UCSD-AML1 (cell line): ENCODE data around the gene ACBD5.
"Not testable (repeated sequence)": the region's sequence is repeated elsewhere in the genome, so short reads cannot be mapped to it uniquely, and the experiment has no call there.

Experiments used
- DNase-seq: peaks from one replicate; lab custom pipeline; 2025; ENCODE audit not compliant: unreplicated experiment; lab: John Stamatoyannopoulos, UW

ACBD5 gene, protein sequence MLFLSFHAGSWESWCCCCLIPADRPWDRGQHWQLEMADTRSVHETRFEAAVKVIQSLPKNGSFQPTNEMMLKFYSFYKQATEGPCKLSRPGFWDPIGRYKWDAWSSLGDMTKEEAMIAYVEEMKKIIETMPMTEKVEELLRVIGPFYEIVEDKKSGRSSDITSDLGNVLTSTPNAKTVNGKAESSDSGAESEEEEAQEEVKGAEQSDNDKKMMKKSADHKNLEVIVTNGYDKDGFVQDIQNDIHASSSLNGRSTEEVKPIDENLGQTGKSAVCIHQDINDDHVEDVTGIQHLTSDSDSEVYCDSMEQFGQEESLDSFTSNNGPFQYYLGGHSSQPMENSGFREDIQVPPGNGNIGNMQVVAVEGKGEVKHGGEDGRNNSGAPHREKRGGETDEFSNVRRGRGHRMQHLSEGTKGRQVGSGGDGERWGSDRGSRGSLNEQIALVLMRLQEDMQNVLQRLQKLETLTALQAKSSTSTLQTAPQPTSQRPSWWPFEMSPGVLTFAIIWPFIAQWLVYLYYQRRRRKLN

DNA sequence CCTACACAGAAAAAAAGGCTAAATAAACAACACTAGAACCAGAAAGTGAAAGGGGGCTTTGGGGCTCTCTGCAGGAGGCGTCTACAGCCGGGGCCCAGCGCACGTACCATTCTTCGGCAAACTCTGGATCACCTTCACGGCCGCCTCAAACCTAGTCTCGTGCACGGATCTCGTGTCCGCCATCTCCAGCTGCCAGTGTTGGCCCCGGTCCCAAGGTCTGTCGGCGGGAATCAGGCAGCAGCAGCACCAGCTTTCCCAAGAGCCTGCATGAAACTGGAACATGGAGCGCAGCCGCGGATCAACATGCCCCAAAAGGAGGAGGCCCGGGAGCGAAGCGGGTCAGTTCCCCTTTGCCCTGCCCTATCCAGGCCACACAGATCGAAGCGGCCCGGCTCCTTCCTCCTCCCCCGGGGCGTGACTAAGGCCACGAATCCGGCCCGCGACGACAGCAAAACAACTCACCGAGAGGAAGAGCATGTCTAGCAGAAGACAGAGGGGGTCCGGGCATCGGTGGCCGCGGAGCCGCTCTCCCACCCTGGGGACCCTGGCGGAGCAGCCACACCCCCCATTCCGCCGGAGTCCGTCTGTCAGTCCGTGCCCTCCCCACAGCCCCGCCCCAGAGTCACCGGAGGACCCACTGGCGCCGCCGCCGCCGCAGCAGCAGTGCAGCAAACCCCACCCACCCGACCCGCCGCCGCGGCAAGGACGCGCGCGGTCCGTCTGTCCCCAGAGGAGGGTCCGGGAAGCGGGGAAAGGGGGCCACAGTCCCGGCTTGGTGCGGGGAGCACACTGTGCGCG, at the start of gene ACBD5:
ACBD5 (minus strand) TSS at position 586 of the 798 bp plus-strand sequence; CDS start at position 477, 109 bp downstream.
- DNase-seq: peak; percentile 86

DNA sequence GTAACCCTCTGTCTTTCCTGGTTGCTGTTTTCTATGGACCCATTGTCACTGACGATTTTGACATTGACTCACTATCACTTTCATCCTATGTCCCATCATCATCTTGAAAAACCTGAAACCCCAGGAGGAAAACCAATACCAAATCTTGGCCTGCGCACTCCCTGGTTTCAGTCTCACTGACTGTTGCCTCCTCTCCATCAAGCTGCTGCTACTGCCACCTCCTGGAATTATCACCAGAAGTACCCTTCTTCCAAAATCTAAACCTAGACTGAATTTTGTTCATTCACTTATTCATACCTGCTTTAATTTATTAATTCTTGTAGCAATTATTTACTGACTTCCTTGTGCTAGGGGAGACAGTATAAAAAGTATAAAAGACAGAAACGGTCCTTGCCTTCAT, 44.5 kb upstream of the ACBD5 start:
- no peak for DNase-seq

DNA sequence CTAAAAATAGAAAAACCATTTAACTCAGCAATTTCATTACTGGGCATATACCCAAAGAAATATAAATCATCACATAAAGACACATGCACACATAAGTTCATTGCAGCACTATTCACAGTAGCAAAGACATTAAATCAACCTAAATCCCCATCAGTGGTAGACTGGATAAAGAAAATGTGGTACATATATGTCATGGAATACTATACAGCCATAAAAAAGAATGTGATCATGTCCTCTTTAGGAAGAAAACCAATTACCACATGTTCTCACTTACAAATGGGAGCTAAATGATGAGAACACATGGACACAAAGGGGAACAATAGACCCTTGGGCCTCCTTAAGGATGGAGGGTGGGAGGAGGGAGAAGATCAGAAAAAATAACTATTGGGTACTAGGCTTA, 36.0 kb upstream of the ACBD5 start:
- no peak for DNase-seq

DNA sequence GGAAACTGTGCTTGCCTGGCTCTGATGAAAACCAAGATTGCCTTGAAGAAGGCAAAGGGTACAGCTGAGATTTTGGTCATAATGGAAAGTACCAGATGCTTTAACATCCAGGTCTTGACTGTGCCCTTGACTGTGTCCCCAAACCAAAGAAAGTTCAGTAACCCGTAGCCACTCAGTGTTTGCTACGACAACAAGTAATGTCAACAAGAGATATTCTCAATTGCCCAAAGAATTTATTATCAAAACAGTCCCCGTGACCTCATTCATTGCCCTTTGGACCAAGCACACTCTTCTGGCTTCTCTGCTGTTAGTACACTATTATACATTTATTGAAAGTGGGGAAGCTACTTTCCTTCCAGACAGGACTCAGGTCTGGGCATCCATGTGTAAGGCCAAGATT, 25.4 kb upstream of the ACBD5 start:
- DNase-seq: not testable (repeated sequence)

- not testable (repeated sequence) for DNase-seq
These were observed 22.2 kb upstream of the ACBD5 start for GRCh38 chr10:27262788-27263187.

GRCh38 chr10:27258838-27259812, 18.5 kb upstream of the ACBD5 start:
- DNase-seq: no peak

- DNase-seq: no peak
These were observed 17.9 kb upstream of the ACBD5 start for GRCh38 chr10:27258492-27258837.

GRCh38 chr10:27256299-27257189, 15.9 kb upstream of the ACBD5 start:
- no peak for DNase-seq

GRCh38 chr10:27253576-27253975, 13.0 kb upstream of the ACBD5 start:
- DNase-seq: no peak

DNA sequence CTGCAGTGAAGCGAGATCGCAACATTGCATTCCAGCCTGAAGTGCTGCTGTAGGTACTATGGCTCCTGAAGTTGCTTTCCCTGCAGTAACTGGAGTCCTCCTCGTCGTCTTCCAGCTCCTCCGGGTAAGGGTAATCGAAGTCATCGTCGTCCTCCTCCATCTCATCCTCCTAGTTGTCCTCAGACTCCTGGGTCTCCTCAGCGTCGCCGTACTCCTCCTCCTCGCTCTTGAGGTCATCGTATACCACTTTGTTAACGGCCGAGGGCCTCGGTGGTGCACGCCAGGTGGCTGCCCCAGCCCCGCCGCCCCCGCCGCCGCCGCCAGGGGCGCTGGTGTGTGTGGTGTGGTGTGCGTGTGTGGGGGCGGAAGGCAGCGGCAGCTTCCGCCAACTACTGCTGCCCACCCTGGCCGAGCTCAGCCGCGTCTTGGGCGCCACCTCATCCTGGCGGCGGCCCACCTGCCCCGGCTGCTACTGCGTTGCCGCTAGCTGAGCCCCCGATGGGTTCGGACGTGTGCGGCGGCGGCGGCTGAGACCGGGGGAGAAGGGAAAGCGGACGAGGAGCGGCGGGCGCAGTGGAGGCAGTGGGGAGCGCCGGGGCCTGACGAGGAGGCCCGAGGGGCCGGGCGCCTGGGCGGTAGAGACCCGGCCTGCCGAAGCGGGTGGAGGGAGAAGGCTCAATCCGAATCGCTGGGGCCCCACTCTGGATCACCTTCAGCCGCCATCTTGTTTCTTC, 11.8 kb upstream of the ACBD5 start:
- no peak for DNase-seq

DNA sequence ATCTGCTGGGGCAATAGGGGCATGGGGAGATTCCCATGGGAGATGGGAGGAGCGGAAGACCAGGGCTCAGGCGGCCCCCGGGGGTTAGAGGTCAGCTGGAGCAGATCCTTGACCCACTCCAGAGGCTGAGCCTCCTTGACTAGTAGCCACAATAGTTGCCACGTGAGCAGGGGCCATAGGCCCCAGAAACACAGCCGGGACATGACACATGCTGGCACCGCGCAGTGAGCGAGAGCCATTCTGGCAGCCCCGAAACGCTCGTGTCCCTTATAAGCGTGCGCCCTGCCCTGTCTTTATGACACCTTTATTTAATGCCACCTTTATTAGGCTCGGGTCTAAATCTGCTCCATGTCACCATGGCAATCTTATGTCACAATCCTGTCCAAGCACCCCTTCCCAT, 11.0 kb upstream of the ACBD5 start:
- no peak for DNase-seq

DNA sequence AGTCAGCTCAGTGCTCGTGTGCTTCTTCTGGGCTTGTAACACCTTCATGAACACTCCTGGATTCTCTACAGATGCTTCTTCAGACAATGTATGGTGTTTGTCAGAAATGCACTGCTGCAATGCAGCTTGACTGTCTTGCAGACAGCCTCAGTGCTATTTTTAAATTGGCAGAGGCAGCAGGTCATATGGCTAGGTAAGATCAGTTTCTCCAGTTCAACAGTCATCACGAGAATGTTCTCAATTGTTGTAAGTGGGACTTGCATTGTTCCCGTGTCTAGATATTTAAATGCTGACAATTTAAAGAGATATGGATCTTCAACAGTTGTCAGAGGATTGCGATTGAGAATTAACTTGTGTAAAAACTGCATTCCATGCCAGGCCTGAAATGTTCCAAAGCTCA, 7.6 kb upstream of the ACBD5 start:
- DNase-seq: no peak

- no peak for DNase-seq
These were observed 6.8 kb upstream of the ACBD5 start for GRCh38 chr10:27247441-27247840.

GRCh38 chr10:27247006-27247405, 6.4 kb upstream of the ACBD5 start:
- no peak for DNase-seq

- DNase-seq: no peak
These were observed 5.2 kb upstream of the ACBD5 start for GRCh38 chr10:27245836-27246235.

GRCh38 chr10:27244976-27245375, 4.4 kb upstream of the ACBD5 start:
- no peak for DNase-seq

DNA sequence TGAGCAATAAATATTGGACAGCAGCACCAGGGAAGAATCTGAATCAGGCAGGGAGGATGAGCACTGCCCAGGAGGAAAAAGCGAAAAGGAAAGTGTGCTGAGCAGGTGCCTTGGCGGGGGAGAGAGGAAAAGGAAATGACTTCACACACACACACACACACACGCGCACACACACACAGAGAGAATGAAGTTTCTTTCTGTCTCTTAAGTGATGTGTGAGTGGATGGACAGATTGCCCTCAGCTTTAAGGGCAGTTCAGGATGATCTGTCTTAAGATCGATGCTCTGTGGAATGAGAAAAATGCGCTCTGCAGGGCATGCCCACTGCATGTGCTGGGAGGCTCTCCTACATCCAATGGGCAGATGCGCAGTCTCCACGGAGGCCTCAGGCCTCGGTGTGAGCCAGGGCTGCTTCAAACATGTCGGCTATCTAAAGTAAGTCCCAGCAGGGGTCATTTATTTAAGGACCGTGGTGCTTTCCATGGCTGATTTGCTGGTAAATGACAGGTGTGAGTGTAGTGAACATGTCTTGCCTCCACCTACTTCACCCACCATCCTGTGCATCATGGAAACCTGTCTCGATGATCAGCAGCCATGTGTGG, 2.5 kb upstream of the ACBD5 start:
- DNase-seq: peak; percentile 53

DNA sequence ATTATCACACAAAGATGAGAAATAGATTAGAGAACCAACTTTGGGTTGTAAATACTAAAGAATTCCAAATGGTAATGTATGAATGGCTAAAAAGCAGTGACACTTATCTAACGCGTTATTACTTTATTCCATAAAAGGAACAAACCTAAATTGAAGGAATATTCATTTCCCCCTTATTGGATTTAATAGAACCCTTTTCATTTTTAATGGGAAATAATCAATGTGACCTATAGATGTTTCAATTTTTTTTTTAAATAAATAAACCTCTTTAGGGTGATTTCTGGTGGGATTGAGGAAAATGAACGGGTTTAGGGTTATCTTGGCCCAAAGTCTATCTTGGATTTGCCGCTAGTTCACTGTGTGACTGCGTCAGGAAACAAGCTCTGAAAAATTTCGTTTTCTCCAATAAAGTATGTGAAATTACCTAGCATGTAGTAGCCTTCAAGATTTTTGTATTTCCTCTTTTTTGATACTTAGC, 1.9 kb upstream of the ACBD5 start:
- DNase-seq: no peak
